ENCODE measurements around the gene ATP10B. TPM values are rescaled to one million over a fixed set of nuclear protein-coding genes. Genes with fewer than 3 reads are reported as not detected.

The ATP10B gene
- polyA plus RNA-seq, 1 donor (not counting 4 experiments of a cell fraction or from before 2014, with no cell fraction given): 0.25 TPM

- FAIRE-seq: no peak
- no peaks in the 10 kb centered on the region for H4K20me1 ChIP-seq (ENCODE audit: control insufficient read depth, extremely low read depth, insufficient read depth, low read length)
Measured at GRCh38 chr5:160602744-160603143, 249.3 kb downstream of the ATP10B start.

GRCh38 chr5:160601046-160601445 lies 251.0 kb downstream of the ATP10B start:
- H3K4me2 ChIP-seq (ENCODE audit: control insufficient read depth, extremely low read depth, insufficient read depth, low read depth, low read length): no peak overlapping the region
- no peaks in the 10 kb centered on the region for H3K9me3 ChIP-seq (ENCODE audit: control insufficient read depth, low read depth, low read length)
- FAIRE-seq (no peak), DNase-seq (ENCODE audit: low read depth, low spot score) (no peak)
- no peak overlapping the region for H3K4me3 ChIP-seq (ENCODE audit: control insufficient read depth in 2 of 3, extremely low read depth in 1 of 3, insufficient read depth in 2 of 3, low read depth in 1 of 3, low read length in 3 of 3)
- no peaks in the 10 kb centered on the region for H3K27me3 ChIP-seq (ENCODE audit: control insufficient read depth, extremely low read depth, insufficient read depth, low read length)
- H2AFZ ChIP-seq (ENCODE audit: control insufficient read depth, low read length): no peak overlapping the region
- dilution Hi-C loops (cut with MboI; ENCODE audit: extremely low pct_ligation_motif_present, low sequenced_read_pairs): no loop called here
- no peaks in the 10 kb centered on the region for H4K20me1 ChIP-seq (ENCODE audit: control insufficient read depth, extremely low read depth, insufficient read depth, low read length)
- no peaks in the 10 kb centered on the region for H3K4me1 ChIP-seq (ENCODE audit: control insufficient read depth, extremely low read depth, insufficient read depth, low read length)
- H3K27ac ChIP-seq (ENCODE audit: control insufficient read depth, insufficient read depth, low read length): no peak overlapping the region
- no peaks in the 10 kb centered on the region for H3K79me2 ChIP-seq (ENCODE audit: control insufficient read depth, insufficient read depth, low read length)
- no peaks in the 10 kb centered on the region for H3K9me1 ChIP-seq (ENCODE audit: control insufficient read depth, extremely low read depth, insufficient read depth, low read length)
- no peak for TF ChIP-seq EZH2 (IDR thresholded peaks at IDR 0.05; ENCODE audit: low read length)
- no peak overlapping the region for H3K9ac ChIP-seq (ENCODE audit: control insufficient read depth, extremely low read depth, insufficient read depth, low read length)
- no peaks in the 10 kb centered on the region for H3K36me3 ChIP-seq (ENCODE audit: control insufficient read depth in 2 of 2, extremely low read depth in 1 of 2, insufficient read depth in 2 of 2, low read length in 2 of 2)

More at GRCh38 chr5:160602744-160603143, 249.3 kb downstream of the ATP10B start:
- dilution Hi-C loops (cut with MboI; ENCODE audit: extremely low pct_ligation_motif_present, low sequenced_read_pairs): no loop called here
- Histone ChIP-seq H3K9me3 (ENCODE audit: control insufficient read depth, low read depth, low read length) (no peaks in the 10 kb centered on the region), H3K4me1 (ENCODE audit: control insufficient read depth, extremely low read depth, insufficient read depth, low read length) (no peaks in the 10 kb centered on the region), H3K79me2 (ENCODE audit: control insufficient read depth, insufficient read depth, low read length) (no peaks in the 10 kb centered on the region), H2AFZ (ENCODE audit: control insufficient read depth, low read length) (no peak overlapping the region), H3K27me3 (ENCODE audit: control insufficient read depth, extremely low read depth, insufficient read depth, low read length) (no peaks in the 10 kb centered on the region), H3K4me2 (ENCODE audit: control insufficient read depth, extremely low read depth, insufficient read depth, low read depth, low read length) (no peak overlapping the region), H3K4me3 (ENCODE audit: control insufficient read depth in 2 of 3, extremely low read depth in 1 of 3, insufficient read depth in 2 of 3, low read depth in 1 of 3, low read length in 3 of 3) (no peak overlapping the region), H3K9ac (ENCODE audit: control insufficient read depth, extremely low read depth, insufficient read depth, low read length) (no peak overlapping the region), H3K36me3 (ENCODE audit: control insufficient read depth in 2 of 2, extremely low read depth in 1 of 2, insufficient read depth in 2 of 2, low read length in 2 of 2) (no peaks in the 10 kb centered on the region), H3K27ac (ENCODE audit: control insufficient read depth, insufficient read depth, low read length) (no peak overlapping the region), H3K9me1 (ENCODE audit: control insufficient read depth, extremely low read depth, insufficient read depth, low read length) (no peaks in the 10 kb centered on the region)
- DNase-seq (ENCODE audit: low read depth, low spot score): no peak
- TF ChIP-seq, protein P1, sequence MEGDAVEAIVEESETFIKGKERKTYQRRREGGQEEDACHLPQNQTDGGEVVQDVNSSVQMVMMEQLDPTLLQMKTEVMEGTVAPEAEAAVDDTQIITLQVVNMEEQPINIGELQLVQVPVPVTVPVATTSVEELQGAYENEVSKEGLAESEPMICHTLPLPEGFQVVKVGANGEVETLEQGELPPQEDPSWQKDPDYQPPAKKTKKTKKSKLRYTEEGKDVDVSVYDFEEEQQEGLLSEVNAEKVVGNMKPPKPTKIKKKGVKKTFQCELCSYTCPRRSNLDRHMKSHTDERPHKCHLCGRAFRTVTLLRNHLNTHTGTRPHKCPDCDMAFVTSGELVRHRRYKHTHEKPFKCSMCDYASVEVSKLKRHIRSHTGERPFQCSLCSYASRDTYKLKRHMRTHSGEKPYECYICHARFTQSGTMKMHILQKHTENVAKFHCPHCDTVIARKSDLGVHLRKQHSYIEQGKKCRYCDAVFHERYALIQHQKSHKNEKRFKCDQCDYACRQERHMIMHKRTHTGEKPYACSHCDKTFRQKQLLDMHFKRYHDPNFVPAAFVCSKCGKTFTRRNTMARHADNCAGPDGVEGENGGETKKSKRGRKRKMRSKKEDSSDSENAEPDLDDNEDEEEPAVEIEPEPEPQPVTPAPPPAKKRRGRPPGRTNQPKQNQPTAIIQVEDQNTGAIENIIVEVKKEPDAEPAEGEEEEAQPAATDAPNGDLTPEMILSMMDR (optimal IDR thresholded peaks at IDR 0.05 in 1 of 3, IDR thresholded peaks at IDR 0.05 in 1 of 3, conservative IDR thresholded peaks at IDR 0.05 in 1 of 3; ENCODE audit: extremely low read depth in 1 of 3, insufficient read depth in 2 of 3, low read length in 3 of 3): no peak
- TF ChIP-seq EZH2 (IDR thresholded peaks at IDR 0.05; ENCODE audit: low read length): no peak

- Histone ChIP-seq H3K4me1 (ENCODE audit: control insufficient read depth, extremely low read depth, insufficient read depth, low read length) (no peaks in the 10 kb centered on the region), H4K20me1 (ENCODE audit: control insufficient read depth, extremely low read depth, insufficient read depth, low read length) (no peaks in the 10 kb centered on the region), H3K9ac (ENCODE audit: control insufficient read depth, extremely low read depth, insufficient read depth, low read length) (no peak overlapping the region), H3K27ac (ENCODE audit: control insufficient read depth, insufficient read depth, low read length) (no peak overlapping the region), H3K9me1 (ENCODE audit: control insufficient read depth, extremely low read depth, insufficient read depth, low read length) (no peaks in the 10 kb centered on the region), H3K79me2 (ENCODE audit: control insufficient read depth, insufficient read depth, low read length) (no peaks in the 10 kb centered on the region), H3K9me3 (ENCODE audit: control insufficient read depth, low read depth, low read length) (no peaks in the 10 kb centered on the region), H2AFZ (ENCODE audit: control insufficient read depth, low read length) (no peak overlapping the region), H3K36me3 (ENCODE audit: control insufficient read depth in 2 of 2, extremely low read depth in 1 of 2, insufficient read depth in 2 of 2, low read length in 2 of 2) (no peaks in the 10 kb centered on the region), H3K27me3 (ENCODE audit: control insufficient read depth, extremely low read depth, insufficient read depth, low read length) (no peaks in the 10 kb centered on the region), H3K4me3 (ENCODE audit: control insufficient read depth in 2 of 3, extremely low read depth in 1 of 3, insufficient read depth in 2 of 3, low read depth in 1 of 3, low read length in 3 of 3) (no peak overlapping the region), H3K4me2 (ENCODE audit: control insufficient read depth, extremely low read depth, insufficient read depth, low read depth, low read length) (no peak overlapping the region)
- FAIRE-seq (no peak), DNase-seq (ENCODE audit: low read depth, low spot score) (no peak)
- dilution Hi-C loops (cut with MboI; ENCODE audit: extremely low pct_ligation_motif_present, low sequenced_read_pairs): no loop called here
- TF ChIP-seq EZH2 (IDR thresholded peaks at IDR 0.05; ENCODE audit: low read length): no peak
- TF ChIP-seq, protein P1 (optimal IDR thresholded peaks at IDR 0.05 in 1 of 3, IDR thresholded peaks at IDR 0.05 in 1 of 3, conservative IDR thresholded peaks at IDR 0.05 in 1 of 3; ENCODE audit: extremely low read depth in 1 of 3, insufficient read depth in 2 of 3, low read length in 3 of 3): no peak
Measured at GRCh38 chr5:160573318-160573717, 278.7 kb downstream of the ATP10B start.

Measured in keratinocyte (primary cell).